Measurements from ENCODE around the gene HSP90AB1. TPM values are rescaled to one million over a fixed set of nuclear protein-coding genes. Genes with fewer than 3 reads are reported as not detected.

The HSP90AB1 gene
- total and polyA plus RNA-seq, 9 of the 15 experiments (the other 6 are each of a cell fraction or from before 2014, with no cell fraction given): 1,780 to 3,358 (median 2,262) TPM

DNA sequence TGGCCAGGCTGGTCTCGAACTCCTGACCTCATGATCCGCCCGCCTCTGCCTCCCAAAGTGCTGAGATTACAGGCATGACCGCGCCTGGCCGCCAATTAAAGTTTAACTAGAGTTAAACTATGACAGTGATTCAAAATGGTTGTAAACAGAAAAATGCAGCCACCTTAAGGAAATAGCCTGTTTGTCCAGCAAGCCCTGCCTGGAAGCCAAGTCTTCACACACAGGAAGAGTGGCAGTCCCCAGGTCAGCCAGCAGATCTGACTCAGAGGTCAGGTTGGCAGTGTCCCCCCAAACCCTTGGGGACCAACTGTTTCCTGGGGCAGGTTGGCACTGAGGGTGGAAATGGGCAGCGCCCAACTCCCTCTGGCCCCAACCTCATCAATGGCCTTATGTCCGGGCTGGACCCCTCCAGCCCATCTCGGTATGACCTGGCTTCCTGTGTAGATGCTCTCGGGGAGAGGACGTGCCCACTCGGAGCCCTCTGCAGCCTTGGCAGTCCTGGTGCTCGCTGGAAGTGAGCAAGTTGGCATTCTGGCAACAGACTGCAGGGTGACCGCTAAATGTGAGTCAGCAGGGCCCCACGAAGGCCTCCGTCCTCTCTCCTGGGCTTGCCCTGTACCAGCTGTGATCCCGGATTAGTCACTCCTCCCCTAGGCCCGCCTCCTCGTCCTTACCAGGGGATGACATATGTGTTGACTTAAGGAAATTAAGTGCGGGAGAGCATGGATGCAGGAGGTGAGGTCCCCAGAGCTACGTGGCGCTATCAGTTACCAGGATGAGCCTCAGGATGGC is 9.7 kb upstream of the HSP90AB1 start (continued):
- TF ChIP-seq, protein P1, sequence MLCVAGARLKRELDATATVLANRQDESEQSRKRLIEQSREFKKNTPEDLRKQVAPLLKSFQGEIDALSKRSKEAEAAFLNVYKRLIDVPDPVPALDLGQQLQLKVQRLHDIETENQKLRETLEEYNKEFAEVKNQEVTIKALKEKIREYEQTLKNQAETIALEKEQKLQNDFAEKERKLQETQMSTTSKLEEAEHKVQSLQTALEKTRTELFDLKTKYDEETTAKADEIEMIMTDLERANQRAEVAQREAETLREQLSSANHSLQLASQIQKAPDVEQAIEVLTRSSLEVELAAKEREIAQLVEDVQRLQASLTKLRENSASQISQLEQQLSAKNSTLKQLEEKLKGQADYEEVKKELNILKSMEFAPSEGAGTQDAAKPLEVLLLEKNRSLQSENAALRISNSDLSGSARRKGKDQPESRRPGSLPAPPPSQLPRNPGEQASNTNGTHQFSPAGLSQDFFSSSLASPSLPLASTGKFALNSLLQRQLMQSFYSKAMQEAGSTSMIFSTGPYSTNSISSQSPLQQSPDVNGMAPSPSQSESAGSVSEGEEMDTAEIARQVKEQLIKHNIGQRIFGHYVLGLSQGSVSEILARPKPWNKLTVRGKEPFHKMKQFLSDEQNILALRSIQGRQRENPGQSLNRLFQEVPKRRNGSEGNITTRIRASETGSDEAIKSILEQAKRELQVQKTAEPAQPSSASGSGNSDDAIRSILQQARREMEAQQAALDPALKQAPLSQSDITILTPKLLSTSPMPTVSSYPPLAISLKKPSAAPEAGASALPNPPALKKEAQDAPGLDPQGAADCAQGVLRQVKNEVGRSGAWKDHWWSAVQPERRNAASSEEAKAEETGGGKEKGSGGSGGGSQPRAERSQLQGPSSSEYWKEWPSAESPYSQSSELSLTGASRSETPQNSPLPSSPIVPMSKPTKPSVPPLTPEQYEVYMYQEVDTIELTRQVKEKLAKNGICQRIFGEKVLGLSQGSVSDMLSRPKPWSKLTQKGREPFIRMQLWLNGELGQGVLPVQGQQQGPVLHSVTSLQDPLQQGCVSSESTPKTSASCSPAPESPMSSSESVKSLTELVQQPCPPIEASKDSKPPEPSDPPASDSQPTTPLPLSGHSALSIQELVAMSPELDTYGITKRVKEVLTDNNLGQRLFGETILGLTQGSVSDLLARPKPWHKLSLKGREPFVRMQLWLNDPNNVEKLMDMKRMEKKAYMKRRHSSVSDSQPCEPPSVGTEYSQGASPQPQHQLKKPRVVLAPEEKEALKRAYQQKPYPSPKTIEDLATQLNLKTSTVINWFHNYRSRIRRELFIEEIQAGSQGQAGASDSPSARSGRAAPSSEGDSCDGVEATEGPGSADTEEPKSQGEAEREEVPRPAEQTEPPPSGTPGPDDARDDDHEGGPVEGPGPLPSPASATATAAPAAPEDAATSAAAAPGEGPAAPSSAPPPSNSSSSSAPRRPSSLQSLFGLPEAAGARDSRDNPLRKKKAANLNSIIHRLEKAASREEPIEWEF (CRISPR knock-in tag; IDR thresholded peaks at IDR 0.05): no peak
- peak; percentile 12 for TF ChIP-seq TBP (optimal IDR thresholded peaks at IDR 0.05; ENCODE audit: low read depth, low read length)
- TF ChIP-seq, protein P2, sequence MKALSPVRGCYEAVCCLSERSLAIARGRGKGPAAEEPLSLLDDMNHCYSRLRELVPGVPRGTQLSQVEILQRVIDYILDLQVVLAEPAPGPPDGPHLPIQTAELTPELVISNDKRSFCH (CRISPR knock-in tag; IDR thresholded peaks at IDR 0.05): no peak
- TF ChIP-seq, protein P2 (tag; IDR thresholded peaks at IDR 0.05): no peak
- TF ChIP-seq SMARCA4 (IDR thresholded peaks at IDR 0.05): peak; percentile 46; the same call in 1 of the 2 replicates
- 0 out of 4 replicates have a peak, but pooled peaks of 1 of the 2 experiments have one; percentile 10 for TF ChIP-seq KDM1A (IDR thresholded peaks at IDR 0.05)
- TF ChIP-seq ETV1 (tag; conservative IDR thresholded peaks at IDR 0.05; ENCODE audit: low read depth): no peak
- TF ChIP-seq ZKSCAN8 (CRISPR knock-in tag; IDR thresholded peaks at IDR 0.05): no peak
- peak; percentile 88 for TF ChIP-seq DACH1 (IDR thresholded peaks at IDR 0.05; ENCODE audit: partially characterized antibody)
- TF ChIP-seq ESRRB (CRISPR knock-in tag; IDR thresholded peaks at IDR 0.05; ENCODE audit: borderline replicate concordance): no peak
- TF ChIP-seq RFX5 (IDR thresholded peaks at IDR 0.05; ENCODE audit: low read depth, low read length): no peak
- peak; percentile 49; the same call in 1 of the 2 replicates for TF ChIP-seq GATAD2A (IDR thresholded peaks at IDR 0.05)
- no peak for TF ChIP-seq ETV5 (CRISPR knock-in tag; IDR thresholded peaks at IDR 0.05; ENCODE audit: low read depth)
- peak in 1 of 2 experiments; percentile 22; a peak in 1 of 4 replicates for TF ChIP-seq NRF1 (conservative IDR thresholded peaks at IDR 0.05 in 1 of 2, IDR thresholded peaks at IDR 0.05 in 1 of 2)
- no peak for TF ChIP-seq MEF2A (IDR thresholded peaks at IDR 0.05; ENCODE audit: control insufficient read depth, low read depth, low read length)
- TF ChIP-seq MEIS2 (IDR thresholded peaks at IDR 0.05; ENCODE audit: partially characterized antibody): peak; percentile 48
- peak; percentile 94 for TF ChIP-seq MYNN (IDR thresholded peaks at IDR 0.05)
- no peak for TF ChIP-seq MYNN (CRISPR knock-in tag; IDR thresholded peaks at IDR 0.05)
- TF ChIP-seq PKNOX1 (IDR thresholded peaks at IDR 0.05): peak; percentile 58
- TF ChIP-seq TFAM (CRISPR knock-in tag; conservative IDR thresholded peaks at IDR 0.05): no peak
- TF ChIP-seq SOX6 (IDR thresholded peaks at IDR 0.05): no peak
- no peak for TF ChIP-seq FIP1L1 (IDR thresholded peaks at IDR 0.05; ENCODE audit: low read depth, low read length, poor library complexity, severe bottlenecking)
- TF ChIP-seq MAX (CRISPR knock-in tag; IDR thresholded peaks at IDR 0.05): no peak

Data from K562 (cell line).